Naive thymus-derived CD8-positive, alpha-beta T cell (primary cell): ENCODE data around the gene INPP5A. TPM values are rescaled to one million over a fixed set of nuclear protein-coding genes. Genes with fewer than 3 reads are reported as not detected.
A peak's percentile ranks its signal among the peaks of the same experiment; 100 is the strongest.

Experiments
- ATAC-seq, 2 donors: fragments of 150-1000 bp; cut with Tn5 transposase in 1 of 2; sonication (Bioruptor Pico), chemical (Tn5 transposase) in 1 of 2; 1 replicate in 1 of 2; 2 replicates in 1 of 2; pipeline ENCODE4 v1.10.0; 2021; ENCODE audit warnings: mild to moderate bottlenecking in 2 of 2, moderate library complexity in 2 of 2
- POLR2A ChIA-PET: fragments of 350-600 bp; sonication (Branson Sonifier 250); formaldehyde crosslinking; loops from one replicate; lab custom pipeline; 2021; ENCODE audit warnings: antibody characterized with exemption; lab: Charles Lee
- DNase-seq, 10 donors: peaks; one replicate each; pipeline versions ENCODE4 v3.0.0 to v3.0.0-alpha.2; 2020 to 2022
- H3K27ac Mint-ChIP-seq, 10 donors: one replicate each; pipeline ENCODE4 v1.8.0; 2020 to 2022; ENCODE audit warnings: mild to moderate bottlenecking in 10 of 10, mixed read lengths in 10 of 10, moderate library complexity in 4 of 10, inconsistent platforms in 1 of 10
- H3K27me3 Mint-ChIP-seq, 5 donors: one replicate each; pipeline ENCODE4 v1.8.0; 2021 to 2022; ENCODE audit warnings: mixed read lengths in 5 of 5
- H3K36me3 Mint-ChIP-seq, 3 donors: one replicate each; pipeline ENCODE4 v1.8.0; 2020 to 2022; ENCODE audit warnings: mixed read lengths in 3 of 3, mild to moderate bottlenecking in 2 of 3, inconsistent platforms in 1 of 3
- H3K4me1 Mint-ChIP-seq, 4 donors: one replicate each; pipeline ENCODE4 v1.8.0; 2021 to 2022; ENCODE audit warnings: mixed read lengths in 4 of 4
- H3K4me3 Mint-ChIP-seq, 10 donors: one replicate each; pipeline ENCODE4 v1.8.0; 2020 to 2022; ENCODE audit warnings: mild to moderate bottlenecking in 10 of 10, mixed read lengths in 10 of 10, moderate library complexity in 6 of 10, inconsistent platforms in 1 of 10
- H3K9me3 Mint-ChIP-seq, 9 donors: one replicate each; pipeline ENCODE4 v1.8.0; 2020 to 2022; ENCODE audit warnings: mixed read lengths in 9 of 9, mild to moderate bottlenecking in 3 of 9, inconsistent platforms in 1 of 9, moderate library complexity in 1 of 9
- polyA plus RNA-seq, 3 donors: library from polyadenylated mRNA; unstranded; fragments of 300-500 nt; fragmentation: Illumina TruSeq; gene quantifications; one replicate each; pipeline ENCODE4 v1.2.3, GENCODE V29; 2021
- total RNA-seq, 8 experiments: library from RNA in 2 of 8; stranded (reverse) in 2 of 8; gene quantifications; one replicate each; pipeline ENCODE4 v1.2.3 and lab custom pipeline; 2021 to 2026

Gene INPP5A
- total and polyA plus RNA-seq, 5 experiments from 2014 or later = 0.51 to 33.7 (median 3.9) TPM

GRCh38 chr10:132653721-132654120 lies 116.1 kb downstream of the INPP5A start:
- Mint-ChIP-seq H3K36me3 (peaks cover 0 to 33% (median 7%) of the 10 kb centered on the region in 3 donors), H3K4me1 (peaks cover 2 to 17% (median 11%) of the 10 kb centered on the region in 4 donors), H3K27me3 (no peaks in the 10 kb centered on the region)

GRCh38 chr10:132654121-132654571 lies 116.6 kb downstream of the INPP5A start:
- DNase-seq = peak in 1 of 10 donors; percentile 54
- Mint-ChIP-seq H3K27me3 (no peaks in the 10 kb centered on the region), H3K27ac (peak overlapping the region in 1 of 10 donors; percentile 75), H3K9me3 (no peaks in the 10 kb centered on the region), H3K36me3 (peaks cover 0 to 32% (median 7%) of the 10 kb centered on the region in 3 donors), H3K4me1 (peaks cover 2 to 16% (median 10%) of the 10 kb centered on the region in 4 donors), H3K4me3 (no peak overlapping the region)
- POLR2A ChIA-PET = no interaction called here
- ATAC-seq = no peak

More at GRCh38 chr10:132653721-132654120, 116.1 kb downstream of the INPP5A start:
- H3K27ac Mint-ChIP-seq = no peak overlapping the region
- ATAC-seq = no peak
- POLR2A ChIA-PET = no interaction called here
- no peaks in the 10 kb centered on the region for H3K9me3 Mint-ChIP-seq
- H3K4me3 Mint-ChIP-seq = no peak overlapping the region
- DNase-seq = peak in 1 of 10 donors; percentile 16

- Mint-ChIP-seq H3K36me3 (peaks cover 2 to 33% (median 9%) of the 10 kb centered on the region in 3 donors), H3K9me3 (no peaks in the 10 kb centered on the region), H3K27ac (peak overlapping the region in 4 of 10 donors; percentile 37 to 75 (median 62)), H3K4me3 (no peak overlapping the region), H3K27me3 (no peaks in the 10 kb centered on the region), H3K4me1 (peaks cover 2 to 12% (median 8%) of the 10 kb centered on the region in 4 donors)
- peak; percentile 28 to 70 (median 52) for DNase-seq
- POLR2A ChIA-PET = no interaction called here
- peak; percentile 65 to 68 for ATAC-seq
These were observed 117.4 kb downstream of the INPP5A start for GRCh38 chr10:132654708-132655661.

GRCh38 chr10:132655735-132656134 lies 118.1 kb downstream of the INPP5A start:
- POLR2A ChIA-PET = no interaction called here
- H3K4me1 Mint-ChIP-seq = peaks cover 2 to 13% (median 9%) of the 10 kb centered on the region in 4 donors
- peaks cover 8 to 36% (median 15%) of the 10 kb centered on the region in 3 donors for H3K36me3 Mint-ChIP-seq
- peak in 1 of 10 donors; percentile 43 for DNase-seq
- no peak overlapping the region for H3K4me3 Mint-ChIP-seq
- ATAC-seq = no peak
- no peak overlapping the region for H3K27ac Mint-ChIP-seq
- H3K9me3 Mint-ChIP-seq = no peaks in the 10 kb centered on the region
- H3K27me3 Mint-ChIP-seq = no peaks in the 10 kb centered on the region

- H3K27ac Mint-ChIP-seq = peak overlapping the region in 1 of 10 donors; percentile 15
- ATAC-seq = no peak
- POLR2A ChIA-PET = no interaction called here
These were observed 118.9 kb downstream of the INPP5A start for GRCh38 chr10:132656283-132657126.

GRCh38 chr10:132657127-132657706 lies 119.6 kb downstream of the INPP5A start:
- ATAC-seq (no peak), DNase-seq (peak in 1 of 10 donors; percentile 59)
- peaks cover 8 to 38% (median 18%) of the 10 kb centered on the region in 3 donors for H3K36me3 Mint-ChIP-seq
- no peak overlapping the region for H3K4me3 Mint-ChIP-seq
- H3K9me3 Mint-ChIP-seq = no peaks in the 10 kb centered on the region
- POLR2A ChIA-PET = no interaction called here
- no peak overlapping the region for H3K27ac Mint-ChIP-seq
- H3K4me1 Mint-ChIP-seq = peaks cover 2 to 12% (median 6%) of the 10 kb centered on the region in 4 donors
- no peaks in the 10 kb centered on the region for H3K27me3 Mint-ChIP-seq

More at GRCh38 chr10:132656283-132657126, 118.9 kb downstream of the INPP5A start:
- peak in 1 of 10 donors; percentile 57 for DNase-seq
- H3K36me3 Mint-ChIP-seq = peaks cover 8 to 39% (median 21%) of the 10 kb centered on the region in 3 donors
- no peak overlapping the region for H3K4me3 Mint-ChIP-seq
- H3K9me3 Mint-ChIP-seq = no peaks in the 10 kb centered on the region
- H3K4me1 Mint-ChIP-seq = peaks cover 2 to 13% (median 9%) of the 10 kb centered on the region in 4 donors
- no peaks in the 10 kb centered on the region for H3K27me3 Mint-ChIP-seq

GRCh38 chr10:132657748-132658147 lies 120.2 kb downstream of the INPP5A start:
- Mint-ChIP-seq H3K36me3 (peaks cover 8 to 36% (median 18%) of the 10 kb centered on the region in 3 donors), H3K9me3 (no peaks in the 10 kb centered on the region), H3K4me3 (no peak overlapping the region), H3K27ac (no peak overlapping the region), H3K27me3 (no peaks in the 10 kb centered on the region), H3K4me1 (peaks cover 2 to 9% (median 5%) of the 10 kb centered on the region in 4 donors)
- DNase-seq (peak in 1 of 10 donors; percentile 13), ATAC-seq (no peak)
- POLR2A ChIA-PET = no interaction called here

GRCh38 chr10:132658546-132659205 lies 121.1 kb downstream of the INPP5A start:
- DNase-seq (peak in 1 of 10 donors; percentile 53), ATAC-seq (no peak)
- Mint-ChIP-seq H3K4me3 (no peak overlapping the region), H3K27ac (no peak overlapping the region), H3K9me3 (no peaks in the 10 kb centered on the region), H3K4me1 (peaks cover 2 to 9% (median 5%) of the 10 kb centered on the region in 4 donors), H3K36me3 (peaks cover 8 to 34% (median 18%) of the 10 kb centered on the region in 3 donors), H3K27me3 (no peaks in the 10 kb centered on the region)
- POLR2A ChIA-PET = interaction anchor here (0.6 kb wide), 1 partner anchor 234 kb away, joined by 3 read pairs; no protein-coding TSS in a partner anchor

GRCh38 chr10:132659206-132660091 lies 121.9 kb downstream of the INPP5A start:
- DNase-seq (peak in 1 of 10 donors; percentile 52), ATAC-seq (no peak)
- Mint-ChIP-seq H3K9me3 (no peaks in the 10 kb centered on the region), H3K27me3 (no peaks in the 10 kb centered on the region), H3K36me3 (peaks cover 8 to 38% (median 18%) of the 10 kb centered on the region in 3 donors), H3K4me1 (peaks cover 2 to 9% (median 5%) of the 10 kb centered on the region in 4 donors), H3K4me3 (no peak overlapping the region), H3K27ac (no peak overlapping the region)
- POLR2A ChIA-PET = interaction anchor here (0.6 kb wide), 1 partner anchor 235 kb away, joined by 3 read pairs; no protein-coding TSS in a partner anchor

GRCh38 chr10:132660385-132660784 lies 122.8 kb downstream of the INPP5A start:
- Mint-ChIP-seq H3K4me1 (peaks cover 0 to 6% (median under 1%) of the 10 kb centered on the region in 4 donors), H3K9me3 (no peaks in the 10 kb centered on the region), H3K4me3 (no peak overlapping the region), H3K27me3 (no peaks in the 10 kb centered on the region), H3K36me3 (peaks cover 8 to 40% (median 16%) of the 10 kb centered on the region in 3 donors), H3K27ac (peak overlapping the region in 1 of 10 donors; percentile 3)
- POLR2A ChIA-PET = no interaction called here
- no peak for ATAC-seq
- peak in 1 of 10 donors; percentile 16 for DNase-seq
